HG02763 (cell line): Measurements from ENCODE around the gene XRN2.
A peak's percentile ranks its signal among the peaks of the same experiment; 100 is the strongest.

ENCODE experiments used
- ATAC-seq: cut with Tn5 transposase; IDR thresholded peaks from one replicate; pipeline ENCODE4 v1.9.1; 2021; ENCODE audit warnings: mild to moderate bottlenecking, moderate library complexity; ENCODE audit not compliant: unreplicated experiment

Gene XRN2

GRCh38 chr20:21291026-21291425 lies 12.1 kb upstream of the XRN2 start:
- no peak for ATAC-seq

GRCh38 chr20:21294755-21295154 lies 8.4 kb upstream of the XRN2 start:
- no peak for ATAC-seq

GRCh38 chr20:21301940-21302663 lies 1.0 kb upstream of the XRN2 start:
- no peak for ATAC-seq

- ATAC-seq, result no peak
Measured at GRCh38 chr20:21302664-21303060, 469 bp upstream of the XRN2 start.

GRCh38 chr20:21303872-21304586 lies 898 bp downstream of the XRN2 start:
- peak; percentile 4 for ATAC-seq

GRCh38 chr20:21308340-21308739 lies 5.2 kb downstream of the XRN2 start:
- ATAC-seq, result no peak

GRCh38 chr20:21309678-21310467 lies 6.7 kb downstream of the XRN2 start:
- no peak for ATAC-seq

GRCh38 chr20:21312813-21313474 lies 9.8 kb downstream of the XRN2 start:
- ATAC-seq, result no peak

GRCh38 chr20:21315138-21315537 lies 12.0 kb downstream of the XRN2 start:
- ATAC-seq, result no peak

- ATAC-seq, result no peak
Measured at GRCh38 chr20:21322083-21322710, 19.1 kb downstream of the XRN2 start.

- ATAC-seq, result no peak
Measured at GRCh38 chr20:21322921-21323331, 19.8 kb downstream of the XRN2 start.

- no peak for ATAC-seq
Measured at GRCh38 chr20:21323640-21324039, 20.5 kb downstream of the XRN2 start.

GRCh38 chr20:21324126-21324525 lies 21.0 kb downstream of the XRN2 start:
- ATAC-seq, result no peak

GRCh38 chr20:21325296-21325695 lies 22.2 kb downstream of the XRN2 start:
- ATAC-seq, result no peak

- ATAC-seq, result no peak
Measured at GRCh38 chr20:21326700-21327099, 23.6 kb downstream of the XRN2 start.

GRCh38 chr20:21336455-21337151 lies 33.5 kb downstream of the XRN2 start:
- no peak for ATAC-seq

- no peak for ATAC-seq
Measured at GRCh38 chr20:21338291-21338690, 35.2 kb downstream of the XRN2 start.

GRCh38 chr20:21339499-21339898 lies 36.4 kb downstream of the XRN2 start:
- no peak for ATAC-seq

- ATAC-seq, result no peak
Measured at GRCh38 chr20:21340991-21341697, 38.0 kb downstream of the XRN2 start.
